NCI-H2107 treated with DMSO at 0.1 percent for 48 hours (cell line): Measurements from ENCODE around the gene PRPF8.
"Not testable (repeated sequence)": the region's sequence is repeated elsewhere in the genome, so short reads cannot be mapped to it uniquely, and the experiment has no call there.

Experiments
- DNase-seq: peaks from one replicate; lab custom pipeline; 2025; ENCODE audit not compliant: unreplicated experiment; lab: John Stamatoyannopoulos, UW

Gene PRPF8

DNA sequence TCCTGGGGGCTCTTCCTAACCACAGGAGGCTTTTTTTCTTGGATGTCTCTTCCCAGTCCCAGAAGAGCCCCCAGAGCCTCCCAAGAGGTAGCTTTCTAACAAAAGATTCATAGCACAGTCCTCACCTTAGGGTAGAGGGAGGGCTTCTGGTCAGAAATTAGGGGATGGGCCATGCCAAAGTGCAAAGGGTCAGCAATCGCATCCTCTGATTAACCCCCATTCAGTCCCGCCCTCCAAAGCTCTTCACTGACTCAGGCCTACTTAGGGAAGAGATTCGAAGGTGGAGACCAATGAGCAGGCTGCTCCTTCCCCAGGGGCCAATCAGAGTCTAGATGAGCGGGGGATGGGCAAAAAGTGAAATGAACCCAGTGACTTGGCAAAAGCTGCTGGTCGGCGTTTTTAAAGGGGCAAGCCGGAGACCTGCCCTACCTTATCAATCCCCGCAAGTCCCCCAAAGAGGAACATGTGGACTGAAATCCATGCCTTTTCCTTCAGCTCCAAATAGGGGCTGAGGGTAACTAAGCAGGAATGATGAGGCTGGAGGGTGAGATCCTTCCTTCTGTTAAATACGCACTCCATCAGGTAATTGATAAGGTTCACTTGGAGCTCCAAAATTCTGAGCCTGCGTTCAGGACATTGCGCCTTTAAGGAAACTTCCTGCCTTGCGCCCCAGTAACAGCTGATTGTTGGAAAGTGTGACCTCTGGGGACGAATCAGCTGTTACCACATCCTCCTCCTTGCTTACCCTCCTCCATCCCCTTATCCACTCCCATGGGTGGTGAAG is 32.4 kb upstream of the PRPF8 start:
- DNase-seq = peak; percentile 89

DNA sequence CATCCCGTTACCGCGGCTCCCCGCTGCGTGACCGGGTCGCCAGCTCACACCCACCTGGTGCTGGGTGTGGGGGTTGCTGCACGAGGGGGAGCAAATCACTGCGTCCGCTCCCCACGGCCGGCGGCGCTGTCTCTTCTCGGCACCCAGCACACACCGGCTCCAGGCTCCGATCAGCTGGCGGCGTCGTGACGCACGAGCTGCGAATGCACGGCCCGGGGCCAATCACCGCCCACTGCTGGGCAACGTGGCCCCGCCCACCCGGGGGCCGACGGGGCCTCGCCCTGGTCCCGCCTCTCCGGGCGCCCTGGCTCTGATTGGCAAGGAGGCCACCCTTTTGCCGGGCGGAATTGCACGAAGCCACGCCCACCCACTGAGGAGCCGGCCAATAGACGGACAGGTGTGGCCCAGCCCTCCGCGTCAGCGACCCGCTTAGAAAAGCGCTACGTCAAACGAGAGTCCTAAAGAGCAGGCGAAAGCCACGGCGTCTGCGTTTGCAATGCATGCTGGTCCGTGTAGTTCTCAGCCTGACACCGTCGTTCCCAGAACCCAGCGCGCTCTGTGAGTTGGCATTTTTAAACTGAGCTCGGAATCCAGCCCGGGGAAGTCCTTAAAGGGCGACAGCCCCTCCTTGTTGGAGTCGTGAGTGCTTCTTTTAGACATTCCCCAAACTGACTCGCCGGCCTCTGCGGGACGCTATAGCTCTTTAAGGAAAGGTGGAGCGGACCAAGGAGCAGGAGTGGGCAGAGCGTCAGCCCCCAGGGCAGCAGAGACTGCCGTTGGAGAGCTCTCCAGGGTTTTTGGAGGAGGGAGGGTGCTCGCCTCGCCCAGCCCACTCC is 31.6 kb upstream of the PRPF8 start:
- peak; percentile 94 for DNase-seq

DNA sequence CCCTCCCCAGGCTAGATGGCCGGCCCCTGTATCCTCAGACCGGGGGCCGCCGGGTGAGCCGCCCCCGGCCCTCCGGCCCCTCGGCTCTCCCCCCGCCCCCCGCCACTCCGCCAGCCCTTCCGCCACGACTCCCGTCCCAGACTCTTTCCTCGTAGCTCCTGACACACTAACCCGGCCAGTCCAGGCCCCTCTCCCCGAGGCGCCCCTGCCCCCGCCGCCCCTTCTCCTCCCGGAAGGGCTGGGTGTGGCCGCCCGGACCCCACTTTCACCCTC is 31.1 kb upstream of the PRPF8 start:
- DNase-seq = no peak

DNA sequence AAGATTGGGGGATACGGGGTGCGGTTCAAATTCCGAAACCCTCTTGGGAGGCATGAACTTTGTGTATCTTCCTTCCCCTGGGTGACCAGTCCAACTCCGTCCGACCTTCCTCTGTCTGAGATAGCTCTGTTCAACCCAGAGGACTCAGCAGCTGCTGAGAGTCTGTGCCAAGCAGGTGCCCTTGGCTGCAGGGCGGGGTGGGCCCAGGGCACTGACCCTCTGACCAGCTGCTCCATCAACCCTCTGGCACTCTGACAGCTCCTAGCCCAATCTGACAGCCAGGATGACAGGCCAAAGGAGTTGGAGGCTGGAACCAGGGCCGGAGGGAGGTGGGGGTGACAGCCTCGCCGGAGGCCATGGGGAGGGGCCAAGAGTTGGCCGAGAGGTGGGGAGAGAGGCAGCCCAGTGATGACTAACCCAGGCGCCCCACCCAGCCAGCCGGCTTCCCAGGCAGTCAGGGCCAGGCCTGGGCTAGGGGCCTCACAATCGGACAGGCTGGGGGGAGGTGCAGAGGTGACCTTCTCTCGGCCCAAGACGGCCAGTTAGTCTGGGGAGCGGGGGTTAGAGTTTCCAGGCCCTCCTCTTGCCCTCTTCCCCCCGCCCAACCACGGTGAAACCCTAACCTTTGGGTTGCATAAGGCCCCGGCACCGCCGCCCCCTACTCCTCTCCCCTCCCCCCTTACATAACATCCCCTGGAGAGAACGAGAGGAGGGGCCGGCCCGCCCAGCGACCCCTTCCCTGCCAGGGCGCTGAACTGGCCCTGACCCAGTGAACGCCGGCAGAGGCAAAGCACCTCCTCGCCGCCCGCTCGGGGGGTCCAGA is 30.5 kb upstream of the PRPF8 start:
- DNase-seq = no peak

DNA sequence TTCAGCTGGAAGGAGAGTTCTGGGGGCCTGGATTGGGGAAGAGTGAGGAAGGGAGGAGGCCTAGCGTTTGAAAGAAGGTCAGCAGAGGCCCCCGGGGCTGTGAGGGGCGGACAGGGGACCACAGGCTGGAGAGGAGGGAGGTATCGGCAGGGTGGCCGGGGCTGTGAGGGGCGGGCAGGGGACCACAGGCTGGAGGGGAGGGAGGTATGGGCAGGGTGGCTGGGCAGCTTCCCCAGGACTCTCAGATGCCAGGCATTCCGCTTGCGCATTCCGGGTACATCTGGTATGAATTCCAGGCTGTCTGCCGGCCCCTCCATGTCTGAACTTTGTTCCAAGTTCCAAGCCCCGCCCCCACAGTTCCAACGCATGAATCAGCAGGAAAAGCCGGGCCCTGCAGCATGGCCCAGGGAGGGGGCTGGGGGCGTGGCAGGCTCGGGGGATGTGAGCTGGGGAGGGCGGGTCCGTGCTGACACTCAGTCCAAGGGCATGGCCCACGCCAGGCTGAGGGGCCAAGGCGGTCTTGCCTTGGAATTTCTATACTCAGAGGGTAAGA is 29.8 kb upstream of the PRPF8 start:
- DNase-seq = no peak

DNA sequence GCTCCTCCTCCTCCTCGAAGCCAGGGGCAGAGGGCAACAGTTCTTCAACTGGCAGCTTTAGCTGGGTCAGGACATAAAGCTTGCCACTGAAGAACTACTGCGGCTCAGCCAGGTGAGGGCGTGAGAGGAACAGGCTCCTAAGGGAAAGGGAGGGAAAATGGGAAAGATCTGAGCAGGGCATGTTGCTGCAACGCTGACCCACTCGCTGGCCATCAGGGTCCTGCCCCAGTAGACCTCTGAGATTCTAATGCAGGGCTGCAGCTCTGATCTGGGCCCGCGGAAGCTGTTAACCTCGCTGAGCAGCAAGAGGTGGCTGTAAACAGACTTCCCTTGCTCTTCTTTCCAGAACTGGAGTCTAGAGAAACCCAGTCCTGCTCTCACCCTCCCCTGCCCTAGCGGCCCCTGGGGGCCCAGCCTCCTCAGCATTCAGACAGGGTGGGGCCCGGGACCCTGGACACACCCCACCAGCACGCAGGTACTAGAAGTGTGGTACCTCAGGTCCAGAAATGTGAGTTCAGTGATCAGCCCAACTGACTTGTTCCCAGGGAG is 29.3 kb upstream of the PRPF8 start:
- DNase-seq = peak; percentile 31

DNA sequence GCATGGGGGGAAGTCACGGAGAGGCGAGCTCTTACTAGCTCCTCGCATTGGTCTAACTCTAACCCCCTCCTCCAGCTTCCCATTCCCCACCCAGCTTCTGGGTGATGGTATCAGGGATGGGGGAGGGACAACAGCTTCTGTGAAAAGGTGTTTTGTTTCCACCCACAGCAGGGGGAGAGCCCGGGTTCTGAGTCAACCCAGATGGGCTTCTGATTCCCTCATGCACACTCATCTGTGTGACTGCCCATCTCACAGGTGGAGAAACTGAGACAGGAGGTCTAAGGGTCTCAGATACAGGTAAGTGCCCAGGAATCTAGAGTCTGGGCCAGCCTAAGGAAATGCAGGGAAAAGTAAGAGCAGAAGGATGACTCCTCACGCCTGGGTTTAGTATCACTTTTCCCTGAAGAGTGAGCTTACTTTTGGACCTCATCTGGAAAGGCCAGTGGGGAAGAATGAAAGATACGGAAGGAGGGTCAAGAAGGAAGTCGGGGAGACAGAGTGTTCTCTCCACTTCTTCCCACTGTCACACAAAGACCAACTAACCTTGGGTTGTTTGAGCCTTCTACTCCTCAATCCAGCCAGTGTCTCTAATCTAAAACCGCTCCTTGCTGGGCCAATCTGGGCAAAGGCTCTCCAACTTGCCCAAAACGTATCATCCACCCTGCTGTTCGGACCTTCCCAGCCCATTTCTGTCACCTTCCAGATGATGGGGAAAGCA is 28.7 kb upstream of the PRPF8 start:
- no peak for DNase-seq

DNA sequence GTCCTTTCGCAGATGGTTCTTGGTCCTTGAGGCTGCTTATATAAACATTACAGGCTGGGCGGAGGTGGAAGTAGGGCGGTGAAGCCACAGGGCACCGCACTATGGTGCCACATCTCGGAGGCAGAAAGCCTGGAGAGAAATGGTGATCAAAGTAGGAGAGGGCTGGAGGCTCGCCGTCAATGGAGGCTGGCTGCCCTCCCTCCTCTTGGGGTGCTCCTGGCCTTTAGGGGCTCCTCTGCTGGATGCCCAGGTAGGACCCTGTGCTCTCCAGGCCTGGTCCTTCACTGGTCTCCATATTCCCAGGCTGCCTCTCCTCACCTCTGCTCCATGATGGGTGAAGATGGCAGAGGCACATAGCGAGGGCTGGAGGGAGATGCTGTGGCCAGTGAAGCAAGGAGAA is 27.6 kb upstream of the PRPF8 start:
- no peak for DNase-seq

DNA sequence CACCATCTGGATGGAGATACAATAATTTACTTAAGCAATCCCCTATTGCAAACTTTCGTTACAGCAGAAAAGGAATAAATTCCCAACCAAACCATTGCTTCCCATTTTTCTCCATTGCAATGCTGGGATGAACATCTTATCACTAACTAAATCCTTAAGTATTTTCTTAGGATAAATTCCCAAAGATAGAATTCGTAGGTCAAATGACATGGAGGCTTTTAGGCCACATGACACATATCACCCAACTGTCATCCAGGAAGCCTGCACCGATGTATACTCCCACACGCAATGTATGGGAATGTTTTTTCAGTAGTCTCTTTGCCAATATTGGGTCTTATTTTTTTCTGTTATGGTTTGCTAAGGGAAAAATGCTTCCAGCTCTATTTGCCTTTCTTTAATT is 27.1 kb upstream of the PRPF8 start:
- DNase-seq = no peak

DNA sequence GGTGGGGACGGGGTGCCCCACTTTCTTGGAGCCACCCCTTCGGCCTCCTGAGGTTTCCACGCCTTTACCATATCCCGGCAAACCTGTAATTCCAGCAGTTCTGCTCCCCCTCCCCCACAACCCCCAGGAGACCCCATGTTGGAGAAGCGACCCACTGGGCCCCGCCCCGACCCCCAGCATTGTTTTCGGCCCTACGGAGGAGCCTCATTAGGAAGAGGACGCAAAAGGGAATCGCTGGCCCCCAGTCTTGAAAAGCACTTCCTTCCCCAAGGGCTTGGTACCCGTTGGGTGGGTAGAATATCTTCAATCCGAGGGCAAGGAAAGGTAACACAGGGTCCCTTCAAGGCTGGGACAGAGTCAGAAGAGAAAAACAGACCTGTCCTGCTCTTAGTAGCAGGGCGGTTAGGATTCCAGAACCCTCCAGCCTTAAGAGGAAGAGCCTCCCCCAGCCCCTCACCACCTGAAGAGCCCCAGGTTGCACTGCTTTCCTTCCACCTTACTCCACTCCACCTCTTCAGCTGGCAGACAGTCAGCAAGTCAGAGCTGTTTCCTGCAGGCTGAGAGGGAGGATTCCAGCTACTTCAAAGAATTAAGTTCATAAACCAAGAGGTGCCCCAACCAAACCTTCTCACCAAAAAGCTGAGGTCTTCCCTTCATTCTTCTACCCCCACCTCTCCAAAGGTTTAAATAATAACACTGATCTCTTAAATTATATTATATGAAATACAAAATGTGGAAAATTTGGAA is 26.3 kb upstream of the PRPF8 start:
- DNase-seq = no peak

DNA sequence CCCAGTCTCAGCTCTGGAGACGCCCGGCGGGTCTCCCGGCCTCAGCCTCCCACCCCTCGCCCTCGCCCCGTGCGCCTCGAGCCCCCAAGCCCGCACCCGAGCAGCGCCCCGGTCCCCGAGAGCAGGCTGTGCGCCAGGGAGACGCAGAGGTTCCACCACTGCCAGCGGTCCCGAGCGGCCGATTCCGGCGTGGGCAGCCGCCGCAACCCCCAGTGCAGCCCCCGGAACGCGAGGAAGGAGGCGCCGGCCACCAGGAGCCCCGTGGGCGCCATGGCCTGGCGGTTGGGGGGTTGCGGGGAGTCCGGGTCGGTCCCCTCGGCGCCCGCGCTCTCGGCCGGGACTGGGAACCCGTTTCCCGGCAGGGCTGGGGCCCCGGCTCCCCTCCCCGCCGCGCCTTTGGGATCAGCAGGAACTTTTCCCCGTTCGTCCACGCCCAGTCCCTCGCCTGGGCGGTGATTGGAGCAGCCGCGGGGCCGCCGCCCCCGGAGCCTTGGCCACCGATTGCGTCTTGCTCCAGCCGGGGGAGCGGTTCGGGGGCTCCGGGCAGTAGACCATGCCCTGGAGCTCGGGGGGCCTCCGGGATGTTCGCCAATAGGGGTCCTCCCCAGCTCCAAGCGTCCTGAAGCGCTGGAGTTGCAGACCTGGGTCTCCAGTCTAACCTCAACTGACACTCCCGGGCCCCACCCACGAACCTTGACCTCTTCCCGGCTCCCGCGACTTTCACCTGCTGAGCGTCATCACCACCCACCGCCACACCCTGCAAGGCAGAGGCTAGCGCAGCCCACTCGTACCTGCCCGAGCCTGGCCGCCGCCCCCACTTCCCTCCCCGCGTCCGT is 25.5 kb upstream of the PRPF8 start, which contains the start of gene TLCD2:
TLCD2 (minus strand) TSS at position 407 of the 836 bp plus-strand sequence; CDS start at position 272, 135 bp downstream.
- DNase-seq = no peak

DNA sequence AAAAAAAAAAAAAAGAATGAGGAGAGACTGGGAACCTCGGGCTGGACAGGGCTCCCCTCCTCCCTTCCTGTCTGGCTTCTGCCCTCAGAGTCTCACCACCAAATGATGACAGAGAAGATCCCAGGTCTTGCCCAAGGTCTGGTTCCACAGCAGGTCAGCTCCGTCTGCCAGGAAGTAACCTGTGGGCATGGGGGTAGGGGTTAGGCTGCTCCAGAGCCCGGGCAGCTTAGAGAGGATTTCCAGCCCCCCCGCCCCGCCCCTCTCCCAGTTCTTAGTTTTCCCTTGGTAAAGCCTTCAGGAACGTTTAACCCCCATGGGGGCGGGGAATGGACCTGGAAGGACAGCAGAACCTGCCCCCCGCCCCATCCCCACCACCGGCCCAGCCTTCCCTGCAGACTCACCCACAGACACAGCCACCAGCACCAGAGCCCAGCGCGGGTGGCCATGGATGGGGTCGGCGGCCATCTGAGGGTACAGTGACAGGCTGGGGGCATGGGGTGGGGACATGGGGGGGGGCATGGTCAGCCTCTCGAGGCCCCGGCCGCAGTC is 24.8 kb upstream of the PRPF8 start:
- DNase-seq = no peak

DNA sequence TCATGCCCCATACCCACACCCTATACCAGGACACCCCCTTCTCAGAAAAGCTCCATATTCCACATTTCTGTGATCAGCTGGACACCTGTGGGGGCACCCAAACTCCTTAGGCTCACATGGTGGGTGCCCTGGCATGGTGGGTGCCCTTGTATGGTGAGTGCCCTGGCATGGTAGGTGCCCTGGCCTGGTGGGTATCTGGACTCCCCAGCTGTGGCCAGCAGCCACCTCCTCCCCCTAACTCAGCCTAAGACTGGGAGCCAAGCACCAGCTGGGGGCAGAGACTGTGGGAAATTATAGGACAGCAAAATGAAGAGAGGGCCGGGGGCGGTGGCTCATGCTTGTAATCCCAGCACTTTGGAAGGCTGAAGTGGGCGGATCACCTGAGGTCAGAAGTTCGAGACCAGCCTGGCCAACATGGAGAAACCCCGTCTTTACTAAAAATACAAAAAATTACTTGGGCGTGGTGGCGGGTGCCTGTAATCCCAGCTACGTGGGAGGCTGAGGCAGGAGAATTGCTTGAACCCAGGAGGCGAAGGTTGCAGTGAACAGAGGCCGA is 24.2 kb upstream of the PRPF8 start:
- not testable (repeated sequence) for DNase-seq

DNA sequence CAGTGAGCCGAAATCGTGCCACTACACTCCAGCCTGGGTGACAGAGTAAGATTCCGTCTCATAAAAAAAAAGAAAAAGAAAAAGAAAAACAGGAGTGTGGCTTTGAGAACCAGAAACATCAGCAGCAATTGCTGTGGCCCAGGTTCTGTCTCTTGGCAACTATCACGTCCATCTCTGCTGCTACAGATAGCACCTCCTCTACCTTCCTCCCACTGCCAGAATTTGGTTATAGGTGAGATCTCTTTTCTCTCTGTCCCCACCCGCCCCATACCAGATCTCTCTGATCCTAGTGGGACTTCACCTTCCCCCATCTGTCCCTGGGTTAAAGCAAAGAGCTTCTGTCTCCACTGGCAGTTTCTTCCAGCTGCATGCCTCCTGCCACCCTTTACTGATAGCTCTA is 22.4 kb upstream of the PRPF8 start:
- no peak for DNase-seq

DNA sequence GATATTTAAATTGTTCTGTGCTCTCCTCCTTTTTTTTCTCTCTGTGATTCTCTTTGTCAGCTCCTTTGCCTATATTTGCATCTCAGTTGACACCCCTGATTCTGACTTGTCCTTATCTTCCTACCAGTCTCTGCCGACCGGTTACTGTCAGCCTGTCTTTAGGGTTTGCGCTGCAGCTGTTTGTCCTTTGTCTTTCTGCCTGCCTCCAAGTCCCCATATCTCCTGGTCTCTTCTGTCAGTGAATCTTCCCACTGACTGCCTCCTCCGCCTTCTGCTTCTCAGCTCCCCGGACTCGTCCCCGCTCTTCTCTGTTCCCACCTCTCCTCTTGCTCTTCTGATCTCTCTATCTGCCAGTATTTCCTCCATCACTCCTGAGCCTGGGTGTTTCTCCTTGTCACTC is 20.3 kb upstream of the PRPF8 start:
- no peak for DNase-seq

DNA sequence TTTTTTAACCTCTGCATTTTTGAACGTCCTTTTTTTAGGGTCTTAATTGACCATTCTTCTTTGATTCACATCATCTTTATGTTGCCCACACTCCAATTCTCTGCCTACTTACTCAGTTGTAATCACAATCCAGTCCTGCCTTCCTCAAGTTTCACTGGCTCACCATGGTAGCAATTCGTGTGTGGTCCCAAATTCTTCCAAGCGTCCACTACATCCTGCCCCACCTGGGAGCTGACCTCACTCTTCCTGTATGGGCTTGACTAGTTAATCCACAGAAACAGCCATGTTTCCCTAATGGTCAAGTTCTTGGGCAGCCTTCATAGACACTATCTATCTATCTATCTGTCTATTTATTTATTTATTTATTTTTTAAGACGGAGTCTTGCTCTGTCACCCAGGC is 18.4 kb upstream of the PRPF8 start:
- DNase-seq = no peak

DNA sequence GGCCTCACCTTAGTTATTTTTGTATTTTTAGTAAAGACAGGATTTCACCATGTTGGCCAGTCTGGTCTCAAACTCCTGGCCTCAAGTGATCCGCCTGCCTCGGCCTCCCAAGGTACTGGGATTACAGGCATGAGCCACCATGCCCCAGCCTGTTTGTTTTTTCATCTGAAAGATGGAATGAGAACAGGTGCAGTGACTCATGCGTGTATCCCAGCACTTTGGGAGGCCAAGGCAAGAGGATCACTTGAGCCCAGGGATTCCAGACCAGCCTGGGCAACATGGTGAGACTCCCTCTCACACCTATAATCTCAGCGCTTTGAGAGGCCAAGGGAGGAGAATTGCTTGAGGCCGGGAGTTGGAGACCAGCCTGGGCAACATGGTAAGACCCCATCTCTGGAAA is 15.2 kb upstream of the PRPF8 start:
- not testable (repeated sequence) for DNase-seq

DNA sequence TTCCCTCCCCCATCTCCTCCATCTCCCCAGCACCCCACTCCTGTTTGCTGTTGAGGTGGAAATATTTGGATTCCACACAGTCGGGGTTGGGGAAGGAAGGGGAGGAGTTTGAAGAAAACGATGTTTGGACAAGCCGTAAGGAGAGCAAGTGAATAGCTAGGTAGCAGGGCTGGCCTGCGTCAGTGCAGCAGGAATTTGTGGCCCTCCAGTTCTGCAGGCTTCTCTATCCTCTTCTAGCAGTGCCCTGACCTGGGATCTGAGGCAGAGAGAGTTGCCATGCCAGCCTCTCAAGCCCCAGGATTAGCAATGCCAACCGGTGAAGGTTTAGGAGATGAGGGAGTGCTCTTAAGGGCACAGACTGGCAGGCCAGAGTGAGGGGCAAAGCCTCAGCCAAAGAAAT is 13.0 kb upstream of the PRPF8 start:
- DNase-seq = no peak
